Mesodermal cell (in vitro differentiated cells): ENCODE measurements around the gene HSFX1. TPM values are rescaled to one million over a fixed set of nuclear protein-coding genes. Genes with fewer than 3 reads are reported as not detected.
"Not testable (repeated sequence)": the region's sequence is repeated elsewhere in the genome, so short reads cannot be mapped to it uniquely, and the experiment has no call there.

Experiments used
- H3K27ac ChIP-seq: 2 replicates; pipeline ENCODE4 v1.7.0; 2013; ENCODE audit warnings: mild to moderate bottlenecking, low read depth, low read length, moderate library complexity; ENCODE audit not compliant: severe bottlenecking
- H3K36me3 ChIP-seq: 2 replicates; pipeline ENCODE4 v1.7.1; 2013; ENCODE audit warnings: mild to moderate bottlenecking, low read length, moderate library complexity; ENCODE audit not compliant: control insufficient read depth, insufficient read depth
- H3K4me1 ChIP-seq: one replicate; pipeline ENCODE4 v1.7.1; 2013; ENCODE audit warnings: mild to moderate bottlenecking, low read length; ENCODE audit not compliant: insufficient read depth, control insufficient read depth, poor library complexity, severe bottlenecking
- H3K4me3 ChIP-seq: 2 replicates; pipeline ENCODE4 v1.7.0; 2013; ENCODE audit warnings: low read length, control low read depth, mild to moderate bottlenecking; ENCODE audit not compliant: insufficient read depth, poor library complexity, severe bottlenecking; ENCODE audit errors: extremely low read depth
- H3K9me3 ChIP-seq: 2 replicates; pipeline ENCODE4 v1.7.1; 2013; ENCODE audit warnings: mild to moderate bottlenecking, low read length, moderate library complexity; ENCODE audit not compliant: control insufficient read depth
- WGBS, 2 experiments: methylation state at CpG; one replicate each; pipeline ENCODE4 v1.1.5; 2013; ENCODE audit warnings: missing lambda C conversion rate in 2 of 2; ENCODE audit not compliant: insufficient coverage in 2 of 2; 5-methylcytosine and 5-hydroxymethylcytosine counted together
- polyA plus RNA-seq, 2 experiments: library from polyadenylated mRNA; stranded (reverse); fragments of 50-300 nt; gene quantifications; one replicate each; pipeline ENCODE4 v1.2.3, GENCODE V29; 2013

HSFX1 gene
- 2.2 TPM for polyA plus RNA-seq (2013, experiment 1 of 2)
- polyA plus RNA-seq (2013, experiment 2 of 2), result 1.4 TPM

GRCh38 chrX:149773768-149774167 is at the start of gene HSFX1:
Gene HSFX1, plus strand, starts transcription at chrX:149774068. Its CDS starts 614 bp downstream, at chrX:149774682.
- H3K4me3 ChIP-seq, H3K4me1 ChIP-seq, H3K27ac ChIP-seq, H3K36me3 ChIP-seq, H3K9me3 ChIP-seq: not testable (repeated sequence)
- no CpG with 5 or more reads among the region's 17 CpGs for WGBS, 2 experiments

- not testable (repeated sequence) for H3K4me3 ChIP-seq, H3K4me1 ChIP-seq, H3K9me3 ChIP-seq, H3K27ac ChIP-seq, H3K36me3 ChIP-seq
- no CpG with 5 or more reads among the region's 7 CpGs for WGBS, 2 experiments
Measured at GRCh38 chrX:149727308-149727707, 46.6 kb upstream of the HSFX1 start.

GRCh38 chrX:149742269-149742668 is 31.6 kb upstream of the HSFX1 start:
- H3K27ac ChIP-seq, H3K4me1 ChIP-seq, H3K4me3 ChIP-seq, H3K36me3 ChIP-seq, H3K9me3 ChIP-seq: not testable (repeated sequence)
- no CpG with 5 or more reads among the region's 6 CpGs for WGBS, 2 experiments

GRCh38 chrX:149746390-149747007 is 27.4 kb upstream of the HSFX1 start:
- not testable (repeated sequence) for H3K9me3 ChIP-seq, H3K4me3 ChIP-seq, H3K4me1 ChIP-seq, H3K27ac ChIP-seq, H3K36me3 ChIP-seq
- WGBS, 2 experiments, result no CpG with 5 or more reads among the region's 6 CpGs

- 93% methylated on average over 3 of the region's 8 CpGs; no CpG with 5 or more reads in 1 of the 2 experiments for WGBS, 2 experiments
Measured at GRCh38 chrX:149757206-149758067, 16.4 kb upstream of the HSFX1 start.

GRCh38 chrX:149758068-149758714 is 15.7 kb upstream of the HSFX1 start:
- WGBS, 2 experiments, result 95% methylated on average over 7 of the region's 18 CpGs; no CpG with 5 or more reads in 1 of the 2 experiments
- no peak overlapping the region for H3K27ac ChIP-seq
- H3K36me3 ChIP-seq, result no peaks in the 10 kb centered on the region
- H3K4me1 ChIP-seq, result no peaks in the 10 kb centered on the region
- H3K9me3 ChIP-seq, result no peaks in the 10 kb centered on the region
- H3K4me3 ChIP-seq, result no peak overlapping the region

More at GRCh38 chrX:149757206-149758067, 16.4 kb upstream of the HSFX1 start:
- H3K9me3 ChIP-seq, result no peaks in the 10 kb centered on the region
- no peak overlapping the region for H3K4me3 ChIP-seq
- no peaks in the 10 kb centered on the region for H3K36me3 ChIP-seq
- no peaks in the 10 kb centered on the region for H3K4me1 ChIP-seq
- H3K27ac ChIP-seq, result no peak overlapping the region

GRCh38 chrX:149758715-149759078 is 15.2 kb upstream of the HSFX1 start:
- H3K9me3 ChIP-seq, H3K27ac ChIP-seq, H3K4me1 ChIP-seq, H3K36me3 ChIP-seq, H3K4me3 ChIP-seq: not testable (repeated sequence)
- 96% methylated on average over 8 of the region's 17 CpGs; no CpG with 5 or more reads in 1 of the 2 experiments for WGBS, 2 experiments

- no peak overlapping the region for H3K4me3 ChIP-seq
- no peaks in the 10 kb centered on the region for H3K9me3 ChIP-seq
- H3K36me3 ChIP-seq, result no peaks in the 10 kb centered on the region
- no peaks in the 10 kb centered on the region for H3K4me1 ChIP-seq
- no peak overlapping the region for H3K27ac ChIP-seq
- 100% methylated on average over 1 of the region's 7 CpGs; no CpG with 5 or more reads in 1 of the 2 experiments for WGBS, 2 experiments
Measured at GRCh38 chrX:149759824-149760223, 14.0 kb upstream of the HSFX1 start.

GRCh38 chrX:149760965-149761364 is 12.9 kb upstream of the HSFX1 start:
- Histone ChIP-seq H3K4me3 (no peak overlapping the region), H3K9me3 (no peaks in the 10 kb centered on the region), H3K4me1 (no peaks in the 10 kb centered on the region), H3K36me3 (no peaks in the 10 kb centered on the region), H3K27ac (no peak overlapping the region)
- no CpG with 5 or more reads among the region's 3 CpGs for WGBS, 2 experiments

GRCh38 chrX:149761858-149762674 is 11.8 kb upstream of the HSFX1 start:
- not testable (repeated sequence) for H3K4me1 ChIP-seq, H3K9me3 ChIP-seq, H3K27ac ChIP-seq, H3K4me3 ChIP-seq, H3K36me3 ChIP-seq
- WGBS, 2 experiments, result 97% methylated on average over 5 of the region's 22 CpGs; no CpG with 5 or more reads in 1 of the 2 experiments
